ENCODE results near the gene MID1. TPM values are rescaled to one million over a fixed set of nuclear protein-coding genes. Genes with fewer than 3 reads are reported as not detected.
A peak's percentile ranks its signal among the peaks of the same experiment; 100 is the strongest.

Gene MID1
- total RNA-seq, 2 donors from 2014 or later: 8.0 to 9.6 TPM

- TF ChIP-seq, protein P1, sequence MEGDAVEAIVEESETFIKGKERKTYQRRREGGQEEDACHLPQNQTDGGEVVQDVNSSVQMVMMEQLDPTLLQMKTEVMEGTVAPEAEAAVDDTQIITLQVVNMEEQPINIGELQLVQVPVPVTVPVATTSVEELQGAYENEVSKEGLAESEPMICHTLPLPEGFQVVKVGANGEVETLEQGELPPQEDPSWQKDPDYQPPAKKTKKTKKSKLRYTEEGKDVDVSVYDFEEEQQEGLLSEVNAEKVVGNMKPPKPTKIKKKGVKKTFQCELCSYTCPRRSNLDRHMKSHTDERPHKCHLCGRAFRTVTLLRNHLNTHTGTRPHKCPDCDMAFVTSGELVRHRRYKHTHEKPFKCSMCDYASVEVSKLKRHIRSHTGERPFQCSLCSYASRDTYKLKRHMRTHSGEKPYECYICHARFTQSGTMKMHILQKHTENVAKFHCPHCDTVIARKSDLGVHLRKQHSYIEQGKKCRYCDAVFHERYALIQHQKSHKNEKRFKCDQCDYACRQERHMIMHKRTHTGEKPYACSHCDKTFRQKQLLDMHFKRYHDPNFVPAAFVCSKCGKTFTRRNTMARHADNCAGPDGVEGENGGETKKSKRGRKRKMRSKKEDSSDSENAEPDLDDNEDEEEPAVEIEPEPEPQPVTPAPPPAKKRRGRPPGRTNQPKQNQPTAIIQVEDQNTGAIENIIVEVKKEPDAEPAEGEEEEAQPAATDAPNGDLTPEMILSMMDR (IDR thresholded peaks at IDR 0.05): no peak
- no peak overlapping the region for H3K27ac ChIP-seq
- H3K27me3 ChIP-seq: no peaks in the 10 kb centered on the region
- H3K4me1 ChIP-seq: no peaks in the 10 kb centered on the region
- H3K9me3 ChIP-seq: peaks cover 0 to 10% of the 10 kb centered on the region in 2 donors
- DNase-seq (ENCODE audit: low spot score): no peak
- H3K4me3 ChIP-seq: no peak overlapping the region
- H3K36me3 ChIP-seq: no peaks in the 10 kb centered on the region
These were observed 45.7 kb downstream of the MID1 start for GRCh38 chrX:10574663-10575062.

DNA sequence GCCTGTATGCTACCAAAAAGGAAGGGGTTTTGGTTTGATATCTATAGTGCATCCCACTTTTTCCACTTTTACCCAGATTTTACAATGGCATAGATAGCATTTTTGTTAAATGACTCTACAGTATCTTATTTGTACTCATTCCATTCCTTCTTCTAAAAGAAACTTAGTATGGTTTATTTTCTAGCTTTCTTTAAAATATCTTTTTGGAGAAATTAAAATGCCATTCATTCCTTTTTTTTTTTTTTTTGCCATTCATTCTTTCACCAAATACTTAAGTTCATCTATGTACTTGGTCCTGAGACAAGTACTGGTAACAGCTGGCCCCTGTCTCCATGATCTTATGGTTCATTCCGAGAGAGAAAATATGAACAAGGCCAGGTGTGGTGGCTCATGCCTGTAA, 49.1 kb downstream of the MID1 start:
- Histone ChIP-seq H3K4me1 (no peaks in the 10 kb centered on the region), H3K27me3 (no peaks in the 10 kb centered on the region), H3K4me3 (no peak overlapping the region), H3K9me3 (peaks cover 0 to 10% of the 10 kb centered on the region in 2 donors), H3K27ac (no peak overlapping the region), H3K36me3 (no peaks in the 10 kb centered on the region)
- no peak for DNase-seq (ENCODE audit: low spot score)
- TF ChIP-seq, protein P1 (IDR thresholded peaks at IDR 0.05): no peak

DNA sequence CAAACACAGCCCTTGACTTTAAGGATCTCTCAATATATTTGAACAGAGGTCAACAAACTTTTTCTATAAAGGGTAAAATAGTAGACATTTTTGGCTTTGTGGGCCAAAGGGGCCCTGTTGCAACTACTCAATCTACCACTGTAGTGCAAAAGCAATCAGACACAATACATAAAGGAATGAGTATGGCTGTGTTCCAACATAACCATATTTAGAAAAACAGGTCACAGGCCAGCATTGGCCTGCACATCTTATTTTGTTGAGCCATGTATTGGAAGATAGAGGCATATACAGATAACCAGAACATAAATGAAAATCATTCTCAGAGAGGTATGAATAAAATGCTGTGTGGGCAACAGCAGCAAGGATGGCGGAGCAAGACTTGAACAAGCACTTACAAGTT, 49.8 kb downstream of the MID1 start:
- no peaks in the 10 kb centered on the region for H3K4me1 ChIP-seq
- no peak for DNase-seq (ENCODE audit: low spot score)
- H3K9me3 ChIP-seq: peaks cover 0 to 10% of the 10 kb centered on the region in 2 donors
- TF ChIP-seq, protein P1 (IDR thresholded peaks at IDR 0.05): no peak
- H3K27me3 ChIP-seq: no peaks in the 10 kb centered on the region
- no peak overlapping the region for H3K27ac ChIP-seq
- no peaks in the 10 kb centered on the region for H3K36me3 ChIP-seq
- no peak overlapping the region for H3K4me3 ChIP-seq

- Histone ChIP-seq H3K27ac (peak overlapping the region in 1 of 2 donors; percentile 1), H3K36me3 (no peaks in the 10 kb centered on the region), H3K27me3 (no peaks in the 10 kb centered on the region), H3K9me3 (peaks cover 0 to 10% of the 10 kb centered on the region in 2 donors), H3K4me3 (no peak overlapping the region), H3K4me1 (no peaks in the 10 kb centered on the region)
- TF ChIP-seq, protein P1 (IDR thresholded peaks at IDR 0.05): no peak
- no peak for DNase-seq (ENCODE audit: low spot score)
These were observed 50.4 kb downstream of the MID1 start for GRCh38 chrX:10569946-10570345.

- Histone ChIP-seq H3K36me3 (no peaks in the 10 kb centered on the region), H3K4me3 (no peak overlapping the region), H3K27me3 (no peaks in the 10 kb centered on the region), H3K27ac (no peak overlapping the region), H3K4me1 (no peaks in the 10 kb centered on the region), H3K9me3 (no peaks in the 10 kb centered on the region)
- TF ChIP-seq, protein P1 (IDR thresholded peaks at IDR 0.05): no peak
- DNase-seq (ENCODE audit: low spot score): no peak
These were observed 52.0 kb downstream of the MID1 start for GRCh38 chrX:10568428-10568827.

DNA sequence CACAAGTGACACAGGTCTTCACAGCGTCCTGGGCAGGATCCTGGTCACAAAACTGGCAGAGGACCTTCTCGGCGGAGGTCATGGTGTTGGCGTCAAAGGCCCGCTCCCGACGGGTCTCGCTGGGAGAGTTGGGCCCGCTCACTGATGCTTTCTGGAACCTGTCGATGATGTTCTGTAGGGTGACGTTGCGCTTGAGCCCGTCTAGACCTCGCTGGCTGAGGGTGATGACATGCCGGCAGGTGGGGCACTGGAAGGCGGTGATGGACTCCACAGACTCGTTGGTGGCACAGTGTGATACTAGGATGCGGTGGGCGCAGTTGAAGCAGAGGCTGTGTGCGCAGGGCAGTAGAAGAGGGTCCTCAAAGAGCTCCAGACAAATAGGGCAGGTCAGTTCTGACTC, 53.2 kb downstream of the MID1 start:
- TF ChIP-seq, protein P1 (IDR thresholded peaks at IDR 0.05): no peak
- DNase-seq (ENCODE audit: low spot score): no peak
- Histone ChIP-seq H3K4me3 (no peak overlapping the region), H3K27ac (no peak overlapping the region), H3K27me3 (no peaks in the 10 kb centered on the region), H3K4me1 (no peaks in the 10 kb centered on the region), H3K36me3 (no peaks in the 10 kb centered on the region), H3K9me3 (no peaks in the 10 kb centered on the region)
